H9 (cell line): ENCODE data around the gene PEPD. TPM values are rescaled to one million over a fixed set of nuclear protein-coding genes. Genes with fewer than 3 reads are reported as not detected.

ENCODE experiments used
- DNase-seq: peaks from one replicate; pipeline ENCODE4 v3.0.0-alpha.2; 2017
- H2AFZ ChIP-seq: one replicate; pipeline ENCODE4 v1.6.1; 2013; ENCODE audit warnings: mild to moderate bottlenecking, low read length, control low read depth, moderate library complexity
- H2AK5ac ChIP-seq: 2 replicates; pipeline ENCODE4 v1.6.1; 2013; ENCODE audit warnings: low read length, control low read depth, mixed read lengths; ENCODE audit not compliant: insufficient read length
- H2BK120ac ChIP-seq: one replicate; pipeline ENCODE4 v1.6.1; 2013; ENCODE audit warnings: low read depth, mild to moderate bottlenecking, low read length, control low read depth, inconsistent platforms; ENCODE audit not compliant: poor library complexity, severe bottlenecking
- H2BK12ac ChIP-seq: 2 replicates; pipeline ENCODE4 v1.6.1; 2013; ENCODE audit warnings: low read length, control low read depth, mixed read lengths, low read depth; ENCODE audit not compliant: insufficient read length
- H2BK15ac ChIP-seq: 2 replicates; pipeline ENCODE4 v1.6.1; 2013; ENCODE audit warnings: low read depth, low read length, control low read depth
- H2BK20ac ChIP-seq: one replicate; pipeline ENCODE4 v1.6.1; 2013; ENCODE audit warnings: low read depth, mild to moderate bottlenecking, low read length, control low read depth, inconsistent platforms; ENCODE audit not compliant: poor library complexity, severe bottlenecking
- H2BK5ac ChIP-seq: 2 replicates; pipeline ENCODE4 v1.6.1; 2013; ENCODE audit warnings: low read length, control low read depth, mixed read lengths; ENCODE audit not compliant: insufficient read length
- H3K14ac ChIP-seq: 2 replicates; pipeline ENCODE4 v1.6.1; 2013; ENCODE audit warnings: low read length, control low read depth; ENCODE audit not compliant: insufficient read depth
- H3K18ac ChIP-seq: 2 replicates; pipeline ENCODE4 v1.6.1; 2013; ENCODE audit warnings: low read depth, mild to moderate bottlenecking, mixed read lengths, low read length, control low read depth; ENCODE audit not compliant: insufficient read length
- H3K23ac ChIP-seq: 2 replicates; pipeline ENCODE4 v1.6.1; 2013; ENCODE audit warnings: low read length, control low read depth, mixed read lengths, low read depth; ENCODE audit not compliant: insufficient read length
- H3K23me2 ChIP-seq: 2 replicates; pipeline ENCODE4 v1.6.1; 2013; ENCODE audit warnings: low read depth, mild to moderate bottlenecking, mixed read lengths, low read length, control low read depth; ENCODE audit not compliant: insufficient read length, poor library complexity, severe bottlenecking
- H3K27ac ChIP-seq: 2 replicates; pipeline ENCODE4 v1.5.1; 2013; ENCODE audit warnings: low read length, control low read depth, mixed read lengths, low read depth; ENCODE audit not compliant: insufficient read length
- H3K27me3 ChIP-seq: 2 replicates; pipeline ENCODE4 v1.6.1; 2013; ENCODE audit warnings: low read length, control low read depth, inconsistent platforms; ENCODE audit not compliant: insufficient read depth
- H3K4ac ChIP-seq: 2 replicates; pipeline ENCODE4 v1.6.1; 2013; ENCODE audit warnings: low read depth, mild to moderate bottlenecking, control low read depth, inconsistent platforms, low read length, moderate library complexity
- H3K4me1 ChIP-seq: 2 replicates; pipeline ENCODE4 v1.6.1; 2013; ENCODE audit warnings: low read length, control low read depth, inconsistent platforms; ENCODE audit not compliant: insufficient read depth
- H3K4me2 ChIP-seq: 2 replicates; pipeline ENCODE4 v1.6.1; 2013; ENCODE audit warnings: low read length, control low read depth, mixed read lengths; ENCODE audit not compliant: insufficient read length, insufficient read depth
- H3K56ac ChIP-seq: 2 replicates; pipeline ENCODE4 v1.6.1; 2013; ENCODE audit warnings: low read depth, mild to moderate bottlenecking, mixed read lengths, low read length, control low read depth; ENCODE audit not compliant: insufficient read length
- H3K79me1 ChIP-seq: 2 replicates; pipeline ENCODE4 v1.6.1; 2013; ENCODE audit warnings: low read depth, mild to moderate bottlenecking, moderate library complexity, low read length, control low read depth, inconsistent platforms; ENCODE audit not compliant: insufficient read depth, poor library complexity, severe bottlenecking
- H3K79me2 ChIP-seq: 2 replicates; pipeline ENCODE4 v1.6.1; 2013; ENCODE audit warnings: low read length, control low read depth, inconsistent platforms; ENCODE audit not compliant: insufficient read depth
- H3K9ac ChIP-seq: 2 replicates; pipeline ENCODE4 v1.6.1; 2013; ENCODE audit warnings: low read length, control low read depth, mixed read lengths; ENCODE audit not compliant: insufficient read length; ENCODE audit errors: extremely low read depth
- H3K9me3 ChIP-seq: one replicate; pipeline ENCODE4 v1.6.1; 2013; ENCODE audit warnings: low read depth, low read length, inconsistent platforms; ENCODE audit not compliant: control insufficient read depth
- H3T11ph ChIP-seq: one replicate; pipeline ENCODE4 v1.6.1; 2013; ENCODE audit warnings: mild to moderate bottlenecking, low read length, control low read depth, inconsistent platforms
- H4K20me1 ChIP-seq: one replicate; pipeline ENCODE4 v1.6.1; 2013; ENCODE audit not compliant: control insufficient read depth, insufficient read length, insufficient read depth
- H4K5ac ChIP-seq: 2 replicates; pipeline ENCODE4 v1.6.1; 2013; ENCODE audit warnings: low read depth, mild to moderate bottlenecking, mixed read lengths, low read length, control low read depth; ENCODE audit not compliant: insufficient read length
- H4K8ac ChIP-seq: replicated peaks from 2 replicates; pipeline ENCODE4 v1.6.1; 2013; ENCODE audit warnings: low read length, control low read depth, mixed read lengths, low read depth; ENCODE audit not compliant: insufficient read length
- H4K91ac ChIP-seq: 2 replicates; pipeline ENCODE4 v1.6.1; 2013; ENCODE audit warnings: low read depth, mild to moderate bottlenecking, moderate library complexity, mixed read lengths, low read length, control low read depth; ENCODE audit not compliant: insufficient read length
- H3K27ac Mint-ChIP-seq, 3 experiments: 2 replicates in 2 of 3; 3 replicates in 1 of 3; pipeline ENCODE4 v1.8.0; 2020 to 2021; ENCODE audit warnings: mixed read lengths in 3 of 3, mild to moderate bottlenecking in 1 of 3, moderate library complexity in 1 of 3
- H3K27me3 Mint-ChIP-seq: 2 replicates; pipeline ENCODE4 v1.8.0; 2021; ENCODE audit warnings: low read depth, mild to moderate bottlenecking, moderate library complexity, mixed read lengths
- H3K36me3 Mint-ChIP-seq, 3 experiments: 2 replicates in 2 of 3; 3 replicates in 1 of 3; pipeline ENCODE4 v1.8.0; 2020 to 2021; ENCODE audit warnings: low read depth in 3 of 3, mixed read lengths in 3 of 3; ENCODE audit not compliant: insufficient read depth in 1 of 3
- H3K4me1 Mint-ChIP-seq, 2 experiments: 2 replicates each; pipeline ENCODE4 v1.8.0; 2020; ENCODE audit warnings: mixed read lengths in 2 of 2
- H3K4me3 Mint-ChIP-seq, 2 experiments: 2 replicates in 1 of 2; 3 replicates in 1 of 2; pipeline ENCODE4 v1.8.0; 2020 to 2021; ENCODE audit warnings: mild to moderate bottlenecking in 2 of 2, mixed read lengths in 2 of 2, moderate library complexity in 1 of 2
- H3K9me3 Mint-ChIP-seq, 2 experiments: 2 replicates in 1 of 2; 3 replicates in 1 of 2; pipeline ENCODE4 v1.8.0; 2020; ENCODE audit warnings: mild to moderate bottlenecking in 2 of 2, mixed read lengths in 2 of 2, moderate library complexity in 1 of 2
- CTCF ChIP-seq: fragments of 200-600 bp; sonication (generic); conservative IDR thresholded peaks from 3 replicates; pipeline ENCODE4 v1.8.0; 2021; ENCODE audit warnings: antibody characterized with exemption, mild to moderate bottlenecking
- WGBS: extraction: QIAGEN DNeasy Blood & Tissue Kit; methylation state at CpG from one replicate; pipeline ENCODE4 v1.1.7; 2013; ENCODE audit warnings: missing lambda C conversion rate, low lambda C conversion rate, mixed read lengths; ENCODE audit not compliant: insufficient read length; ENCODE audit errors: extremely low coverage; 5-methylcytosine and 5-hydroxymethylcytosine counted together
- total RNA-seq: library from RNA; stranded (reverse); gene quantifications from 2 replicates; pipeline ENCODE4 v1.2.1, GENCODE V29; 2021

The PEPD gene
- total RNA-seq, 1 experiment from 2014 or later = 52.8 TPM

- H3K79me1 ChIP-seq = no peaks in the 10 kb centered on the region
- no peak overlapping the region for H2BK5ac ChIP-seq
- H4K91ac ChIP-seq = no peak overlapping the region
- H3K9ac ChIP-seq = peak overlapping the region; percentile 11
- H2AFZ ChIP-seq = no peak overlapping the region
- no peak overlapping the region for H2BK120ac ChIP-seq
- no peak for DNase-seq
- H3K4me1 ChIP-seq = no peaks in the 10 kb centered on the region
- H3K4ac ChIP-seq = no peak overlapping the region
- peaks cover 4% of the 10 kb centered on the region; the same call in 1 of the 2 replicates for H3K79me2 ChIP-seq
- peak overlapping the region; percentile 94 for H3K4me2 ChIP-seq
- Mint-ChIP-seq H3K36me3 (peaks cover 0 to 2% (median 0%) of the 10 kb centered on the region in 3 experiments; a peak in 1 of 7 replicates), H3K9me3 (peaks cover 0 to 2% of the 10 kb centered on the region in 2 experiments; a peak in 1 of 5 replicates), H3K27ac (peak overlapping the region in 1 of 3 experiments; percentile 77; a peak in 1 of 7 replicates), H3K4me1 (peaks cover 15 to 24% of the 10 kb centered on the region in 2 experiments), H3K4me3 (peak overlapping the region; percentile 82 to 85), H3K27me3 (peaks cover 2% of the 10 kb centered on the region)
- no peak overlapping the region; the same call in 1 of the 2 replicates for H3K14ac ChIP-seq
- no peak for TF ChIP-seq CTCF
- H3K56ac ChIP-seq = no peak overlapping the region
- no peaks in the 10 kb centered on the region for H4K20me1 ChIP-seq
- no peak overlapping the region for H3K27ac ChIP-seq
- H3K23me2 ChIP-seq = peaks cover 13% of the 10 kb centered on the region
- no peak overlapping the region for H3K18ac ChIP-seq
- H2BK15ac ChIP-seq = no peak overlapping the region
- H2AK5ac ChIP-seq = no peak overlapping the region
- H3K9me3 ChIP-seq = no peaks in the 10 kb centered on the region
- H4K5ac ChIP-seq = no peak overlapping the region
- no peak overlapping the region for H2BK12ac ChIP-seq
- H3T11ph ChIP-seq = no peak overlapping the region
- H3K27me3 ChIP-seq = no peaks in the 10 kb centered on the region
- no peak overlapping the region for H3K23ac ChIP-seq
- no CpG with 5 or more reads among the region's 18 CpGs for WGBS
- H2BK20ac ChIP-seq = no peak overlapping the region
- H4K8ac ChIP-seq = no peak overlapping the region
Measured at GRCh38 chr19:33520844-33521479, 629 bp downstream of the PEPD start.
